Putamen (tissue), 1 donor: ENCODE measurements around the gene MAGEB1.

ENCODE experiments used
- DNase-seq: peaks from one replicate; pipeline ENCODE4 v3.0.0-alpha.2; 2016; ENCODE audit warnings: low spot score

MAGEB1 gene

GRCh38 chrX:30246769-30247489, at the start of gene MAGEB1:
Gene MAGEB1 (plus strand): TSS chrX:30247146. CDS start chrX:30250494, 3,348 bp downstream.
- no peak for DNase-seq

DNA sequence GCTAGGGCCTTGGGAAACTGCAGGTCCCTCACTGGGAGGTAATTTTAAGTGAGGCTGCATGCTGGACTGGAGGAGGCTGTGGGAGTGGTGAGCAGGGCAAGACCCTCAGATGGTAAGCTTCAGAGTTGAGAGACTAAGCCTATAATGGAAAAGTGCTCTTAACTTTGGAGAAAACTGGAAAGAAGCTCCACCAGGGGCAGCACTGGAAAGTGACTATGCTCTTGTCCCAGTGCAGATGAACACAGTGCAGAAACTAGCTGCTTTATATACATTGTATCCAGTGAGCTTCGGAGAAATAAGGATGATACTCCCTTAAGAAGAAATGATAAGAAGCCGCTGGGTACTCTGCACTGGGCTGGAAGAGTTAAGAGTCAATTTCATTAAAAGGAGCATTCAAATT, 34.8 kb upstream of the MAGEB1 start:
- no peak for DNase-seq

- DNase-seq = no peak
These were observed 31.5 kb upstream of the MAGEB1 start, which contains the start of gene MAGEB2 for GRCh38 chrX:30215357-30215843. Gene MAGEB2 (plus strand): TSS chrX:30215563. CDS start chrX:30218581, 3,018 bp downstream.

DNA sequence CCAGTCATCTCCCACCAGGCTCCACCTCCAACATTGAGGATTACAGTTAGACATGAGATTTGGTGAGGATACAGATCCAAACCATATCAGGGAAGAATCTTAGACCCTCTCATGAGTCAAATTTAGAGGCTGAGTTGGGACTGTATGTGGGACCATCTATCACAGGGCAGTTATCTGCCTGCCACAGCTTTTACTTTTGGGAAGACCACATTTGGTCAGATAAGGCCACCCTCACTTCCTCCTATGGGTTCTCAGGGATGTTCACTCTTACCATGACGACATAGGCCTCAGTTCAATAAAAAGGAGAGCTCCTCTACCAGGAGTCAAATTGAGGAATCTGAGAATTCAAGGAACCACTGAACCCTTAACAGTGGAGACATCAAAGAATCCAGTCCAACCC, 29.5 kb upstream of the MAGEB1 start:
- DNase-seq = no peak

DNA sequence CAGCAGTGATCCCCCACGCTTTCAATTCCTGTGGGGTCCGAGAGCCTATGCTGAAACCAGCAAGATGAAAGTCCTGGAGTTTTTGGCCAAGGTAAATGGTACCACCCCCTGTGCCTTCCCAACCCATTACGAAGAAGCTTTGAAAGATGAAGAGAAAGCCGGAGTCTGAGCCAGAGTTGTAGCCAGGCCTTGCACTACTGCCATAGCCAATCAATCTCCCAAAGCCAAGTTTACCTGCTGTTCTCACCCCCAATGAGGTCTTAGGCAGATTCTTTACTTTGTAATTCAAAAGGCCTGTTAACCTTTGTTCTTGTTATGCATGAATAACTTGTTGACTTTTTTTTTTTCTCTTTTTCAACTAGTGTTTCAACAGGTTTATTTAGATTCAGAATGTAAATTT, 27.6 kb upstream of the MAGEB1 start:
- DNase-seq = no peak

- DNase-seq = no peak
These were observed 26.3 kb upstream of the MAGEB1 start for GRCh38 chrX:30220661-30221060.

DNA sequence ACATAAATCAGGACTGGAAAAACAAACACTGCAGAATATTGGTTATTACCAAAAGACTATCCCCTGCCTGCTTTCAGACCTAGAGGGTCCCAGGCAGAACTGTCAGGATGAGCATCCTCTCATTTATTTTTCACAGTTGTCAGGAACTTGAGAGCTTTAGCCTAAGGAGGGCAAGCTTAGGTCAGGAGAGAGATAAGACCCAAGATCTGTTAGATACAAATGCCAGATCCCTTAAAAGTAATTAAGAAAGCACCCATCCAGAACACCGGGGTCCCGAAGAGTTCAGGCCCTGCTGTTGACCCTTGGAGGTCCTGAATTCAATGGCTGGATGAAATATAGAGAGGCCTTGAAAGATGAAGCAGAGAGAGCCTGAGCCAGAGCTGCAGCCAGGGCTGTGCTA, 22.4 kb upstream of the MAGEB1 start:
- no peak for DNase-seq

DNA sequence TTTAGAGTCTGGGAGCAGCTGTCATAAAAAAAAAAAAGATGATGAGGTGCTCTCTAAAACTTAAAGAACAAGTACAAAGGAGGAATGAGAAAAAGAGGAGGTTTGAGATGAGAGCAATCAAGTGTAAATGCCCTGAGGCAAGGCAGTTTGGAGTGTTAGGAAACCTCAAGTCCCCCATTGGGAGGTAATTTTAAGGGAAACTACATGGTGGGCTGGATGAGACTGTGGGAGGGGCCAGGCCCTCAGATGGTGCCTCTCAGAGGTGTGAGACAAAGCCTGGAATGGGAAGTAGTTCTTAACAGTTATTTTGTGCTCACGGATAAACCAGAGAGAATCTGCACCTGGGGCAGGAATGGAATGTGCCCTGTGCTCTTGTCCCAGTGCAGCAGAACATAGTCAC, 18.4 kb upstream of the MAGEB1 start:
- DNase-seq = no peak

- no peak for DNase-seq
These were observed 16.6 kb upstream of the MAGEB1 start, which contains the start of gene MAGEB3 for GRCh38 chrX:30230395-30230794. Gene MAGEB3 (plus strand): TSS chrX:30230657. CDS start chrX:30235925, 5,268 bp downstream.

DNA sequence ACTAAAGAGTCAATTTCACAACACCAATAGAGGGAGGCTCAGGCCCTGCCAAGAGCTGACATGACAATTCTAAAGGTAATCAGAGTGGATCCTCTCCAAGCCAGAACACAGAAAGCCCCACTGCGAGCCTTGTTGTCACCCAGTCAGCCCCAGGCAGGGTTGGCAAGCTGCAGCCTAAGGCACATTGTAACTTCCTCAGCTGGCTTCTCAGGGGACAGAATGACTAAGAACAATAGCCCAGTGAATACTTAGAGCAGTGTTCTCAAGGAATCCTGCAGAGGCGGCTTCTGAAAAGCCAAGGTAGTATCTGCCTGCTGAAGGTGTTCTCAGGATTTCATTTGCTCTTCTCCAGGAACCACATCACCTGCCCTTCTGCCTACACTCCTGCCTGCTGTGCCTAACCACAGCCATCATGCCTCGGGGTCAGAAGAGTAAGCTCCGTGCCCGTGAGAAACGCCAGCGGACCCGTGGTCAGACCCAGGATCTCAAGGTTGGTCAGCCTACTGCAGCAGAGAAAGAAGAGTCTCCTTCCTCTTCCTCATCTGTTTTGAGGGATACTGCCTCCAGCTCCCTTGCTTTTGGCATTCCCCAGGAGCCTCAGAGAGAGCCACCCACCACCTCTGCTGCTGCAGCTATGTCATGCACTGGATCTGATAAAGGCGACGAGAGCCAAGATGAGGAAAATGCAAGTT, 5.1 kb upstream of the MAGEB1 start, which contains the start of gene MAGEB4:
Gene MAGEB4 (plus strand): TSS at position 277 of the 692 bp plus-strand sequence. CDS start 136 bp downstream, at position 413.
- DNase-seq = no peak

- no peak for DNase-seq
These were observed 1.9 kb downstream of the MAGEB1 start for GRCh38 chrX:30248854-30249253.

- DNase-seq = no peak
These were observed 6.3 kb downstream of the MAGEB1 start for GRCh38 chrX:30253257-30253656.

DNA sequence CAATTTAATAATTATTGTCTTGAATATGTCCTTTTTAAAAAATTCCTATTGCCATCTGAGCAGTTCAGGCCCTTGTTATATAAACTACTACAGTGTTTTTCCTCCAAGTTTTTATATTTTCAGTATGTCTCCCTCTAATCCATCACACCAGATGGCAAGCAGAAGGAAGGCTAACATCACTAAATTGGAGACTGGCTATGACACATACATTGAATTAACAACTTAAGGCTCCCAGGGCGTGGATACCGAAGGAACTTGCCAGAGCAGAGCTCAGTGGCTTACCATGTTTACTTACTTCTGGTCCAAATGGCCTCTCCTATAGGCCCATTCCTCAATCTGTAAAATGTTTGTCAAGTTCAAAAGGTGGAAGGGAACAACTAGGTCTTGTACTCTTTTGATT, 13.0 kb downstream of the MAGEB1 start:
- no peak for DNase-seq

DNA sequence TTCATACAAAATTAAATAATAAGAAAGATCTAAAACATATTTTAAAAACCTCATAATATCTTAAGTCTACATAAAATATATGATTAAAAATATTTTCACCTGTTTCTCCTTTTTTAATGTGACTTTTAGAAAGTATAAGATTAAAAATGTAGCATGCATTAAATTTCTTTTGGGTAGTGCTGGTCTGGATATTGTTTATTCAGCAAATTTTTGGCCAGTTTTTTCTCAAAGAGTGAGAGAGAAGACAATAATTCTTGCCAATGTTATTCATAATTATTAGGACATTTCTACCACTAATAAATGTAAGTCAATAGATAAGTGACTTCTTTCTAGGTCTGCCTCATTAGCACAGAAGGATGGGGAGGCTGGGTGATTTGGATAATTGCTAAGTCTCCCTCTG, 14.1 kb downstream of the MAGEB1 start:
- DNase-seq = no peak

- no peak for DNase-seq
These were observed 15.8 kb downstream of the MAGEB1 start for GRCh38 chrX:30262763-30263162.

DNA sequence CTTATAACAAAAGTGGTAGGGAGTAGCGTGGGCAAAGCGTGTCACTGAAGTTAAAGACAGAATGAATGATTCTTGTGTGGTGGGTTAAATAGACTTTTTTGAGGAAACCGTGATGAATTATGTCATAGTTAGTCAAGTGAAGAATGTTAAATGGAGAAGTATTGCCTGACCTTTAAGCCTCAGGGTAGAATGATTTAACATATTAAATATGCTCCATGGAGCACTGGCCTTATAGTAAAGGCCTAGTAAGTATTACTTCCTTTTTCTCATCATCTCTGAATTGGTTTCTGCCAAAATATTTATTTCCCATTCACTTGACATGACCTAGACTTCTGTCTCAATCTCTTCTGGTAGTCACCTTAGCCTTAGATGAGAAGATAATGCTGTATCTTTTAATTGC, 23.7 kb downstream of the MAGEB1 start:
- DNase-seq = no peak

- DNase-seq = no peak
These were observed 28.6 kb downstream of the MAGEB1 start for GRCh38 chrX:30275498-30275897.

GRCh38 chrX:30278365-30278764, 31.4 kb downstream of the MAGEB1 start:
- DNase-seq = no peak

GRCh38 chrX:30280428-30280827, 33.5 kb downstream of the MAGEB1 start:
- no peak for DNase-seq

DNA sequence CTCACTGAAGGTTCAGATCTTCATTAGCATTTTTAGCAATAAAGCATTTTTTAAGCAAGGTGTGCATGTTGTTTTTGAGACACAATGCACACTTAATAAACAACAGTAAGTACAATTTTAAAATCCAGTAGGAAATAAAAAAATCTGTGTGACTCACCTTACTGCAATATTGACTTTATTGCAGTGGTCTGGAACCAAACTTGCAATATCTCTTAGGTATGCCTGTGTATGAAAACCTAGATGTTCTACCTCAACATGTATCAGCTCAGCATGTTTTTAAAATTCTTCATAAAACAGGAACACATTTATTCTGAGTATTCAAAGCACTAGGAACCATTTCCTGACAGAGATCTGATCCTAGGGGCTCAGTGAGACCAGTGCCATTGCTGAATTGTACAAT, 35.6 kb downstream of the MAGEB1 start:
- no peak for DNase-seq

DNA sequence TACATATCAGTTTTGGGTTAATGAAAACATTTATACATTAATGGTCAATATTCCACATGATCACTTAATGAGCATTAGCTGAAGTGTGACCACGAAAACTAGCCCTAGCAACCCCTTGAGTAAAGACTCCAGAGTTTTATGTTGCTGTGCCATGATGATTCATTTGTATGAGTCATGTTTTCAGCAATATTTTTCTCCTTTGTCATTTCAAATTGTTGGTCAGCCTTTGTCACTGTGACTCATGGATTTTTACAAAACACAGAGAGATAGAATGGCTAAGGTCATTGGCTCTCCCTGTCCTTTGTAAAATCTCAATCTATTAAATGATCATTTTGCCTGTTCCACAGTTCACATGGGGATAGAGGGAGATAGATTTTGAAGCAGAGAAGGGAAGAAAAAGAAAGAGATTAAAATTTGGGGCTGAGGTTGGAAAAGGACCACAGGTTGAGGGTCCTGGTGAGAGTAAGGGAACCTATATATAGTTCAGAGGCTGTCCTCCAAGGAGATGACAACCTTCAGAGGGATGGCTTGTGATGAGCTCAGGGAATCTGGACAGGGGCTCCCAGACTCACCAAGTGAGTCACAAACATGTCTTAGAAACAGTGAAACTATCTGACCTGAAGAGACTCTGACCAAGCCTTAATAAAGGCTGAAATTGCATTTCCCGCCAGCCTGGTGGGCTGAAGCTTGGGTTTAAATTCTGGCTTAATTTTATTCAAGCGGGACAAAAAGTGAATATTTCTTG, 36.7 kb downstream of the MAGEB1 start:
- no peak for DNase-seq
